ENCODE measurements around the gene TBC1D14. TPM values are rescaled to one million over a fixed set of nuclear protein-coding genes. Genes with fewer than 3 reads are reported as not detected.

The TBC1D14 gene
- total and polyA plus RNA-seq, 2 of the 8 experiments (the other 6 are each of a cell fraction or from before 2014, with no cell fraction given), result 45.6 to 48.2 TPM

DNA sequence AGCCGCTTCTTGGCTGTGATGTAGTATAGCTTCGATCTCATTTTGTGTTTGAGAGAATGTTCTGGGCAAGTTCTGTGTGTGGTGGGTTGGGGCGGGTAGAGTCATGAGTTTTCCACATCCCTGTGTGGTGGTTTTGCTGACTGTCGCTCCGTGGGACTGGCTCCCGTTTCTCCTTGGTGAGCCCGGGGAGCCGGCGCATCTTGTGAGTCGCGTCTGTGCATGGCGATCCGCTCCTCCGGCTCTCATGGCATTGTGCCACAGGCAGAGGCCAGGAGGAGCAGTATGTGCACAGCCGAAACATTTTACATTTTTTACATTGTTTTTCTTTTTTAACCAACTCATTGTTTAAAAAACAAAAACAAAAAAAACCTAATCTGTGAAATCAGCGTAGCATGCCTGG is 27.7 kb upstream of the TBC1D14 start (continued):
- no peak for TF ChIP-seq KDM4A (IDR thresholded peaks at IDR 0.05; ENCODE audit: low read depth, low read length, severe bottlenecking)
- no peak for TF ChIP-seq RAD21 (IDR thresholded peaks at IDR 0.05 in 1 of 2, conservative IDR thresholded peaks at IDR 0.05 in 1 of 2; ENCODE audit: low read depth in 2 of 2, low read length in 2 of 2)
